ENCODE results near the gene ADD3.

ADD3 gene, protein sequence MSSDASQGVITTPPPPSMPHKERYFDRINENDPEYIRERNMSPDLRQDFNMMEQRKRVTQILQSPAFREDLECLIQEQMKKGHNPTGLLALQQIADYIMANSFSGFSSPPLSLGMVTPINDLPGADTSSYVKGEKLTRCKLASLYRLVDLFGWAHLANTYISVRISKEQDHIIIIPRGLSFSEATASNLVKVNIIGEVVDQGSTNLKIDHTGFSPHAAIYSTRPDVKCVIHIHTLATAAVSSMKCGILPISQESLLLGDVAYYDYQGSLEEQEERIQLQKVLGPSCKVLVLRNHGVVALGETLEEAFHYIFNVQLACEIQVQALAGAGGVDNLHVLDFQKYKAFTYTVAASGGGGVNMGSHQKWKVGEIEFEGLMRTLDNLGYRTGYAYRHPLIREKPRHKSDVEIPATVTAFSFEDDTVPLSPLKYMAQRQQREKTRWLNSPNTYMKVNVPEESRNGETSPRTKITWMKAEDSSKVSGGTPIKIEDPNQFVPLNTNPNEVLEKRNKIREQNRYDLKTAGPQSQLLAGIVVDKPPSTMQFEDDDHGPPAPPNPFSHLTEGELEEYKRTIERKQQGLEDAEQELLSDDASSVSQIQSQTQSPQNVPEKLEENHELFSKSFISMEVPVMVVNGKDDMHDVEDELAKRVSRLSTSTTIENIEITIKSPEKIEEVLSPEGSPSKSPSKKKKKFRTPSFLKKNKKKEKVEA

DNA sequence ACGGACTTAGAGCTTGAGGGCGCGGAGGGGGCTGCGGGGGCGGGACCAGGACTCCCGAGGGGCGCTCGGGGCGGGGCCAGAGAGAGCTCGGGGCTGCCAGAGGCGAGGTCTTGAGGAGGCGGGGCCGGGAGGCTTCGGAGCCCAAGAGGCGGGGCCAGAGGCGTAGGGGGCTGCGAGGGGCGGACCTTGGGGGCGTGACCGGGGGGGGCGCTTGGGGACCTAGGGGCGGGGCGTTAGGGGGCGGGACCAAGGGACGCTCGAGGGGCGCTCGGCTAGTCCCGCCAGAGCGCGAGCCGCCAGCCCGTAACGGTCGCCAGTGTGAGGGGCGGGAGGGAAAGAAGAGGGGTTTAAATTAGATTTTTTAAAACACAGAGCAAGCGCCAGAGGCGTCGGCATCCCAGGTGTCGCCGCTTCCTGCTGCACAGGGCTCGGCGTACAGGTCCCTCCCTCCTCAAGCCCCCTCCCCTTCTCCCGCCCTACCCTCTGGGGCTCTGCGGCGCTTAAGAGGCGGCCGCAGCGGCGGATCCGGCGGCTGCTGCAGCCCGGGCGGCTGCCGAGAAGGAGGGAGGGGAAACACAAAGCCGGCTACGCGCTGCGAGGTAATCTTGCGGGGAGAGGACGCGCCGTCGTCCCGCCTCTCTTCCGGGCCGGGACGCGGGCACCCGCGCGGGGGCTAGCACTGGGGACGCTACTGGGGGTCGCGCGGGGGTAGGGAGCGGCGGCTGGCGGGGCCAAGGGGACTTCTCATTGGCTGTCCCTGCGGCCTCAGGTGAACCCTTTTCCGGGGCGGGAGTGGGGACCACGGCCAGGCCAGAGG lies at the start of gene ADD3:
Gene ADD3, plus strand, starts transcription at position 284 of the 817 bp plus-strand sequence. CDS start 92,670 bp downstream, outside the sequence.
- peak; percentile 69 to 73 for DNase-seq

GRCh38 chr10:109958059-109958458 lies 49.7 kb upstream of the ADD3 start:
- no peak for DNase-seq

DNA sequence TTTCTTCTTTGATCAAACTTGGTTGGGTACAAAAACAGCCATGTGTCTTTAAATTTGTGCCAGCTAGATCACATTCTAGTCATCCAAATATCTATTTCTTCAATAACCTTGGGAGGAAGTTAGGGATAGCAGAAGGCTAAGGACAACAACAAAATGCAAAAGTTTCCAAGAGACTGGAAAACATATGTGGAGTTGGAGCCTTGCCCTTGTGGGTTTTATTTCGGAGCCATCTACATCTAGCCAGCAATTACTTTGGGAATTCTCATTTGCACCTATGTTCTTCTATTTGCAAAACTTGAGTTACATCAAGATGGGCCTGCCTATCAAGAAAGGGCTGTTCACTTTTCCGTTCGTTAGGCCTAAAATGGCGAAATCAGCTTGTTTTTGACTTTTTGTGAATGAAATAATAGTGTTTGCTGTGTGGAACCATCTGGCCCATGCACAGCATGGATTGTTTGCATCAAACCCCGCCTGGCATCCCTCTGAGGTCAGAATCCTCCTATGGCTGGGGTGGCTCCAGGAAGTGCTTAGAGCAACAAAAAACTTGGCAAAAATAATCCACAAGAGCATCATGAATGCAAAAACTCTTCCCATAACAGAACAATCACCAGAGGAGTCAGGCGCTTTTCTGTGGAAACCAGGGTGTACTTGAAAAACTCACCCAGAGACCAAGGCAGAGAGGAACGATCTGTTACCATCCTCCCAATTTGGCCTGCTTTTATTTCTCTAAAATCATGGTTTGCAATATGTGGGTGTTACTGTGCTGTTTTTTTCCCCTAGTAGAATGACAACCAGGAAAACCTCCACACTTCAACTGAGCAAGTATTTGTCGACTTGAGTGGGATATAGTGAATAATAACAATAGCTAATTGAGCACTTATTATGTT lies 48.3 kb upstream of the ADD3 start:
- no peak for DNase-seq

GRCh38 chr10:109960682-109961081 lies 47.1 kb upstream of the ADD3 start:
- no peak for DNase-seq

DNA sequence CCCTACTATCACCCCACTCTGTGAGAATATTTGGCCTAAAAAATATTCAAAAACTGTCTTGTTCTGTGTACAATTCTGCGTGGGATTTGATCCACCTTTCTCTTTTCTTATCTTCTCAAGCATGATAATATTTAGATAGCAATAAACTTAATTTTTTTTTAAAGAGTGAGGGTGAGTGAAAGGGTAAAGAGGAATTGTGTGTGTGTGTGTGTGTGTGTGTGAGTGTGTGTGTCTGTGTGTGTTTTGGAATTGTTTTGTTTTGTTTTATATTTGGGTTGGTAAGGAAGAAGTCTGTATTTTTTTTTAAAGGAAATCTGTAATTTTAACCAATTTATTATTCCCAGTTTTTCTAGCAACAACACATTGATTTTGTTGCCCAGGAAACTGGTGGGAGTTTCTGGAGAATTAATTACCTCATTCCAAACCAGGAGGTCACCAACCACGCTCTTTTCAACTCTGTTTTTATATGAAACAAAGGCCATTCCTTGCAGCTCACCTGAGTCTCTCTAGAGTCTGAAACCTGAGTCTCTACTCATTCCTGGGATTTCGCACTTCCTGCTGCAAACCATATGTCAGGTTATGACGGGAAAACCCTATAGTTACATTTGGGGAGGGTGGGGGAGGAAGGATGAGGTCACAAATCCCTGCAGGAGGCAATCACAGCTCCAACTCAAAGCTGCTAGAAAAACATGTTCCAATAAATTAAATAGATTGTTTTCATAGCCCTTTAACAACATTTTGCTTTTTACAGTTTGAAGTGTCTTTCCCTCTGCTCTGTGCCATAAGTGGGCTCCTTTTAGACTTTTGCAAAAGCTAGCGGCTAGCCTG lies 46.4 kb upstream of the ADD3 start:
- DNase-seq = no peak

GRCh38 chr10:109962247-109962646 lies 45.5 kb upstream of the ADD3 start:
- DNase-seq = no peak

DNA sequence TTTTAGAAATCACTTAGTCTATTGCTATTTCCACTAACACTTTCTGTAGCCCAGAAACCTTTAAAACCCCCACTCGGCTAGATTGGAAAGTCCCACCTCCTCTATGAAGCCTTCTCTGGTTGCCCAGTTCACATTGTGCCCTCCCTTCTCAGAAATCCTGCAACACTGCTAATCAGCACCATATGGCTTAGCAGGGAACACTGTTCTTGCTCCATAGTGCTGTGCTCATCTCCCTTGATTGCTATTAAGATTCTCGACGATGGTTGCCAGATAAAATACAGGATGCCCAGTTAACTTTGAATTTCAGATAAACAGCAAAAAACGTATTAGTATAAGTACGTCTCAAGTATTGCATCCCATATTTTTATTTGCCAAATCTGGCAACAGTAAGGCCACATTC lies 44.3 kb upstream of the ADD3 start:
- DNase-seq = no peak

DNA sequence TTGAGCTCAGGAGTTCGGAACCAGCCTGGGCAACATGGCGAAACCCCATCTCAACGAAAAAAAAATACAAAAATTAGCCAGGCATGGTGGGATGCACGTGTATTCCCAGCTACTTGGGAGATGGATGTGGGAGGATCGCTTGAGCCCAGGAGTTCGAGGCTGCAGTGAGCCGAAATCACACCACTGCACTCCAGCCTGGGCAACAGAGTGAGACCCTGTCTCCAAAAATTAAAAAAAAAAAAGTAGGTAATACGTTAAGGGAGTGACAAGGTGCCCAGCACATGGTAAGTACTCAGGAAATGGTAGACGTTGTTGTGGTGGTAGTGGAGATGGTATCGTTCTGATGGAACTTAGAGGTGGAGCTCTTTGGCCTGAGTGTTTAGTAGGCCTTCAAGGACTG lies 43.5 kb upstream of the ADD3 start:
- DNase-seq = no peak

DNA sequence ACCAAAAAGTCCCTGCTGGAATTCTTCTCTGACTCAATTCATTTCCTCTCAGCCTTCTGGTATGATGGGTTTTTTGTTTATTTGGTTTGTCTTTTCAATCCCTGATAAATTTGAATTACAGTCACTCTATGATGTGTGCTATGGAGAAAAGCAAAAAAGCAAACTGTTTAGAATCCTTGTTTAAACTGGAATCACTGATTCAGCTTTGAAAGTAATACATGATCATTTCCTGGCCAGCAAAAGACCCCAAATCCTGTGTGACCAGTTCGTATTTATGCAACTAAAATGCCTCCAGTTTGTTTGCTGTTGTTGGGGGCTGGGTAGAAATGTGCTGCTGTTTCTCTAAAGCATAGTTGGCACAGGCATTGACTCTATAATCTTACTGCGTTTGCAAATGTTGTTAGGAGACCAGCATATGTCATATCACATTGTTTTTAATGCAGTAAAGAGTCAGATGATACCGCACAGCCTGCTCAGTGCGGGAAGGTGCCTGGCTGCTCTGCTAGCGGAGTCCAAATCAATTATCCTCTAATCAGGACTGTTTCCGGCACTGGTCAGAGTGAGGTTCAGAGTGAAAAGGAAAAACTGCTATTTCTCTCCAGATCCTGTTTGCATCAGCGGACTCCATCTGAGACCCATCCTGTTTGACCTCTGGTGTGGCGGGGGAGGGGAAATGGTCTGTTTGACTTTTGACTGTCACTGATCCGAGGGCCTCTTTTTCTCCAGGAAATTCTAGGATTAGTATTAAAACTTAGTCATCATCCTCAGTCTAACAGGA lies 40.6 kb upstream of the ADD3 start:
- no peak for DNase-seq

DNA sequence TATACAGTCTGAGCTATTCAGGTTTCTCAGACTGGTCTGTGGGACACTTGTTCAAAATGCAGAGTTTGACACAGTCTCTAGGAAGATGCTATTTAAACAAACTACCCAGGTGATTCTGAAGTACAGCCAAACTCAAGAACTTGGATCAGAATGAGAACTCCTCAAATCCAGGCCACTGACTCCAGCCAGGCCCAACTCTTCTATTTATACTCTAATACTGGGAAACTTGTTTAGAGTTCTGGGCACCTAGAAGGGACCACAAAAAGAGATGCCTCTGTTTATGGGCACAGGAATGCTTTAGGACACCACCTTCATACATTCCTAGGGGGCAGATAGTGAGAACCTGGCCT lies 40.1 kb upstream of the ADD3 start:
- no peak for DNase-seq

GRCh38 chr10:109968953-109969759 lies 38.6 kb upstream of the ADD3 start:
- no peak for DNase-seq

DNA sequence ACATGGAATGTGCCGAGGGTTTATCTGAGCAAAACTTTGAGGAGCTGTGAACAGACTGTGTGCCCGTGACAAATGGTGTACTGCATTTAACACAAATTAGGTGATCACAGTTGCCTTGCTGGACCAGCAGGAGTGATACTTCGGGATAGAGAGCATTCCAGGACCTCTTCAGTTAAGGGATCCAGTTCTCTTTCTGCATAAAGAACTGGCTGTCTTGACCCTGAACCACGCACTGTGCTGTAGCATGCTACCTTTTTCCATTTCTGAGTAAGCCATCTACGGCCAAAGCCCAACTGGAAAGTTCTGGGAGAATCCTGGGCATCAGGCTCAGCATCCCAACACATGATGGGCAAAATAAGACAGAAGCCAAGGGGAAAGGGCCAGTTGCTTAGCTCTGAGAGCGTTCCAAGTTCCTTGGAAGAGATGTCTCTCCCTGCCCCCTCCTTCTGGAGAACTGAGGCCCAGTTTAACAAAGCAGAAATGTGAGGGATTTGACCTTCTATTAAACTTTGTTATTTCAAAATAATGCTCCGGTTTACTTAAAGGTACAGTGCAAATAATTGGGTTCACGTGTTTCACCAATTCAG lies 37.9 kb upstream of the ADD3 start:
- DNase-seq = no peak

DNA sequence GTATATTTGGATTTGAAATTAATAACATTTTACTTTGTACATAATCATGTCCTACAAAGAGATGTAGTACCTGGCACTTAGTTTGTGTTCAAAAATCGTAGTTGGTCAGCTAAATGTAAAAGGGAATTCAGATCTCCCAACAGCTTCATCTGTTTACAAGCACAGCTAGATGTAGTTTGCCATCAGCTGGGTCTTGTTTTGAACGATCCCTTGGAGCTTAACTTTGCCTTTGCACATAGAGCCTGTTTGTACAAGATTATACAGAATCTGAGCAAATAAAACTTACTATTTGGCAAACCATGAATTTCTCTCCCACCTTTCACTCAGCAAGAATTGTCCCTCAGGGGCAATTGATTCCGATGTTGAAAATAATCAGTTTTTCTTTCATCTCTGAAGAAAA lies 36.1 kb upstream of the ADD3 start:
- DNase-seq = no peak

DNA sequence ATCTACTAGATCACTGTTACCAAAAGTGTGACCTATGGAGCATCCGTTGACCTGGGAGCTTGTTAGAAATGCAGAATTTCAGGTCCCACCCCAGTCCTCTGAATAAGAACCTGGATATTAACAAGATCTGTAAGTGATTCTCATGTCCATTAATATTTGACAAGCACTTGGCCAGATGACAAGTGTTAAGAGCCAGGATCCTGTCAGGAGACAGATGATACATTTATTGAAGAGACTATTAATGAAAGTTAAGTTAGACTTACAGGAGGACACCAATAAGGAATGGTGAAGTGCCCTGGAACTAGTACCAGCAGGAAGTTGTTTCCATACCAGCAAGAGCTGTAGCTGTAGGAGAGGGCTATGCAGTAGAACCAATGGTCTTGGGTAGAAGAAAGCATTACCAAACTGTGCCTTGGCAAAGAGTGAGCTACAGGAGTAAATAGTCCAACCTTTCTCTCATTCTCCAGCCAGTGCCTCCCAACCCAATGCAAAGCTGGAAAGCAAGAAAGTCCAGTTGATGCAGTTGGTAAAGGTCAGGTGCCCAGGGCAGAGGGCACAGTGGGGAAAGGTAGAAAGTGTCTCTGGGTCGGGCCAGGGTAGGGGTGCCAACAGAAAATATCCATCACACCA lies 35.3 kb upstream of the ADD3 start:
- DNase-seq = no peak

- DNase-seq = no peak
These were observed 34.4 kb upstream of the ADD3 start for GRCh38 chr10:109973326-109973829.

GRCh38 chr10:109974504-109975191 lies 33.1 kb upstream of the ADD3 start:
- no peak for DNase-seq

- DNase-seq = no peak
These were observed 32.3 kb upstream of the ADD3 start for GRCh38 chr10:109975244-109976190.

All from inflammatory macrophage treated with lipopolysaccharide for 1 hour (primary cell).